IPS-18c (cell line): ENCODE data around the gene ADAD1.

Experiments used
- H3K4me3 ChIP-seq: 2 replicates; pipeline ENCODE4 v1.7.0; 2013; ENCODE audit warnings: low read depth, mild to moderate bottlenecking, low read length, moderate library complexity; ENCODE audit not compliant: insufficient read depth
- H3K9me3 ChIP-seq: one replicate; pipeline ENCODE4 v1.6.1; 2013; ENCODE audit warnings: mild to moderate bottlenecking, low read length, moderate library complexity; ENCODE audit not compliant: control insufficient read depth, insufficient read depth

The ADAD1 gene

GRCh38 chr4:122423246-122423645 is 44.4 kb downstream of the ADAD1 start:
- H3K9me3 ChIP-seq: no peaks in the 10 kb centered on the region
- H3K4me3 ChIP-seq: no peak overlapping the region

- Histone ChIP-seq H3K4me3 (no peak overlapping the region), H3K9me3 (no peaks in the 10 kb centered on the region)
Measured at GRCh38 chr4:122431351-122431750, 52.5 kb downstream of the ADAD1 start.

GRCh38 chr4:122434285-122434684 is 55.5 kb downstream of the ADAD1 start:
- Histone ChIP-seq H3K9me3 (no peaks in the 10 kb centered on the region), H3K4me3 (no peak overlapping the region)

- Histone ChIP-seq H3K4me3 (no peak overlapping the region), H3K9me3 (no peaks in the 10 kb centered on the region)
Measured at GRCh38 chr4:122450847-122451246, 72.0 kb downstream of the ADAD1 start.

GRCh38 chr4:122453384-122453995 is 74.7 kb downstream of the ADAD1 start:
- H3K9me3 ChIP-seq: no peaks in the 10 kb centered on the region
- H3K4me3 ChIP-seq: no peak overlapping the region

GRCh38 chr4:122456231-122457116 is 77.7 kb downstream of the ADAD1 start, which contains the start of gene IL2:
Gene IL2 (minus strand): TSS chr4:122456725. CDS start chr4:122456440, 285 bp downstream.
- H3K4me3 ChIP-seq: no peak within 1 kb of the TSS
- no peaks in the 10 kb centered on the region for H3K9me3 ChIP-seq

- Histone ChIP-seq H3K4me3 (no peak overlapping the region), H3K9me3 (no peaks in the 10 kb centered on the region)
Measured at GRCh38 chr4:122458625-122459024, 79.8 kb downstream of the ADAD1 start.

- no peaks in the 10 kb centered on the region for H3K9me3 ChIP-seq
- H3K4me3 ChIP-seq: no peak overlapping the region
Measured at GRCh38 chr4:122469457-122469856, 90.6 kb downstream of the ADAD1 start.

- no peak overlapping the region for H3K4me3 ChIP-seq
- H3K9me3 ChIP-seq: no peaks in the 10 kb centered on the region
Measured at GRCh38 chr4:122475233-122475632, 96.4 kb downstream of the ADAD1 start.

- Histone ChIP-seq H3K4me3 (no peak overlapping the region), H3K9me3 (no peaks in the 10 kb centered on the region)
Measured at GRCh38 chr4:122476126-122476525, 97.3 kb downstream of the ADAD1 start.

- no peaks in the 10 kb centered on the region for H3K9me3 ChIP-seq
- no peak overlapping the region for H3K4me3 ChIP-seq
Measured at GRCh38 chr4:122476745-122477144, 97.9 kb downstream of the ADAD1 start.
